ENCODE results near the gene C7orf33. TPM values are rescaled to one million over a fixed set of nuclear protein-coding genes. Genes with fewer than 3 reads are reported as not detected.

Gene C7orf33
- total RNA-seq, 1 experiment from 2014 or later, result not detected

DNA sequence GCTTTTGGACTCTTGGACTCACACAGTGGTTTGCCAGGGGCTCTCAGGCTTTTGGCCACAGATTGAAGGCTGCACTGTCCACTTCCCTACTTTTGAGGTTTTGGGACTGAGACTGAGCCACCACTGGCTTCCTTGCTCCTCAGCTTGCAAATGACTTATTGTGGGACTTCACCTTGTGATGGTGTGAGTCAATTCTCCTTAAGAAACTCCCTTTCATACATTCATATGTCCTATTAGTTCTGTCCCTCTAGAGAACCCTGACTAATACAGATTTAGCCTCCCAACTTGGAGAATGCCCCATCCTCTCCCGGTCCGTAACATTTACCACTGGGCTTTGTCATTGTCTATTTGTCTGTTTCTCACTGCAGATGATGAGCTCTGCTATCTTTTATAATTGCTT, 55.3 kb downstream of the C7orf33 start:
- Histone ChIP-seq H3K23me2 (ENCODE audit: insufficient read length, low read depth, low read length, poor library complexity, severe bottlenecking) (no peaks in the 10 kb centered on the region), H3T11ph (ENCODE audit: low read length) (no peak overlapping the region), H2BK5ac (ENCODE audit: insufficient read length, low read length) (no peak overlapping the region), H3K56ac (ENCODE audit: insufficient read length, low read depth, low read length) (no peak overlapping the region), H3K23ac (ENCODE audit: insufficient read length, low read depth, low read length) (no peak overlapping the region), H3K18ac (ENCODE audit: insufficient read length, low read depth, low read length) (no peak overlapping the region), H3K79me1 (ENCODE audit: insufficient read depth, low read depth, low read length, poor library complexity, severe bottlenecking) (no peaks in the 10 kb centered on the region), H4K8ac (replicated peaks; ENCODE audit: insufficient read length, low read depth, low read length) (no peak overlapping the region), H2BK20ac (ENCODE audit: low read depth, low read length, poor library complexity, severe bottlenecking) (no peak overlapping the region), H3K14ac (ENCODE audit: insufficient read depth, low read length) (no peak overlapping the region), H3K9me3 (ENCODE audit: control insufficient read depth, low read depth, low read length) (no peaks in the 10 kb centered on the region), H3K9ac (ENCODE audit: extremely low read depth, insufficient read length, low read length) (no peak overlapping the region), H4K20me1 (ENCODE audit: control insufficient read depth, insufficient read depth, insufficient read length) (no peaks in the 10 kb centered on the region), H3K4ac (ENCODE audit: low read depth, low read length) (no peak overlapping the region), H3K4me2 (ENCODE audit: insufficient read depth, insufficient read length, low read length) (no peak overlapping the region), H3K79me2 (ENCODE audit: insufficient read depth, low read length) (no peaks in the 10 kb centered on the region), H2AK5ac (ENCODE audit: insufficient read length, low read length) (no peak overlapping the region), H2BK15ac (ENCODE audit: low read depth, low read length) (no peak overlapping the region), H2AFZ (ENCODE audit: low read length) (no peak overlapping the region), H2BK120ac (ENCODE audit: low read depth, low read length, poor library complexity, severe bottlenecking) (no peak overlapping the region), H4K91ac (ENCODE audit: insufficient read length, low read depth, low read length) (no peak overlapping the region), H3K27me3 (ENCODE audit: insufficient read depth, low read length) (no peaks in the 10 kb centered on the region), H3K27ac (ENCODE audit: insufficient read length, low read depth, low read length) (no peak overlapping the region), H2BK12ac (ENCODE audit: insufficient read length, low read depth, low read length) (no peak overlapping the region), H3K4me1 (ENCODE audit: insufficient read depth, low read length) (no peaks in the 10 kb centered on the region), H4K5ac (ENCODE audit: insufficient read length, low read depth, low read length) (no peak overlapping the region)
- Mint-ChIP-seq H3K4me1 (peaks cover 0 to 3% of the 10 kb centered on the region in 2 experiments; a peak in 1 of 4 replicates), H3K9me3 (no peaks in the 10 kb centered on the region), H3K27me3 (ENCODE audit: low read depth) (peaks cover 1% of the 10 kb centered on the region; the same call in 1 of the 2 replicates), H3K4me3 (no peak overlapping the region), H3K36me3 (ENCODE audit: insufficient read depth in 1 of 3, low read depth in 3 of 3) (no peaks in the 10 kb centered on the region), H3K27ac (no peak overlapping the region)
- TF ChIP-seq, protein P1, sequence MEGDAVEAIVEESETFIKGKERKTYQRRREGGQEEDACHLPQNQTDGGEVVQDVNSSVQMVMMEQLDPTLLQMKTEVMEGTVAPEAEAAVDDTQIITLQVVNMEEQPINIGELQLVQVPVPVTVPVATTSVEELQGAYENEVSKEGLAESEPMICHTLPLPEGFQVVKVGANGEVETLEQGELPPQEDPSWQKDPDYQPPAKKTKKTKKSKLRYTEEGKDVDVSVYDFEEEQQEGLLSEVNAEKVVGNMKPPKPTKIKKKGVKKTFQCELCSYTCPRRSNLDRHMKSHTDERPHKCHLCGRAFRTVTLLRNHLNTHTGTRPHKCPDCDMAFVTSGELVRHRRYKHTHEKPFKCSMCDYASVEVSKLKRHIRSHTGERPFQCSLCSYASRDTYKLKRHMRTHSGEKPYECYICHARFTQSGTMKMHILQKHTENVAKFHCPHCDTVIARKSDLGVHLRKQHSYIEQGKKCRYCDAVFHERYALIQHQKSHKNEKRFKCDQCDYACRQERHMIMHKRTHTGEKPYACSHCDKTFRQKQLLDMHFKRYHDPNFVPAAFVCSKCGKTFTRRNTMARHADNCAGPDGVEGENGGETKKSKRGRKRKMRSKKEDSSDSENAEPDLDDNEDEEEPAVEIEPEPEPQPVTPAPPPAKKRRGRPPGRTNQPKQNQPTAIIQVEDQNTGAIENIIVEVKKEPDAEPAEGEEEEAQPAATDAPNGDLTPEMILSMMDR (conservative IDR thresholded peaks at IDR 0.05), result no peak
- no CpG with 5 or more reads among the region's 2 CpGs for WGBS (ENCODE audit: extremely low coverage, insufficient read length, low lambda C conversion rate)
- no peak for DNase-seq

Data from H9 (cell line).